Measurements from ENCODE around the gene PTGFRN. TPM values are rescaled to one million over a fixed set of nuclear protein-coding genes. Genes with fewer than 3 reads are reported as not detected.

PTGFRN gene
- total RNA-seq, 1 experiment from 2014 or later, result 57.4 TPM

GRCh38 chr1:117013309-117013858 is 103.7 kb downstream of the PTGFRN start:
- Histone ChIP-seq H3K27me3 (ENCODE audit: low read length) (no peaks in the 10 kb centered on the region), H3K9ac (ENCODE audit: low read length) (no peak overlapping the region), H3K4me2 (ENCODE audit: low read length) (peak overlapping the region; percentile 32; the same call in 1 of the 2 replicates), H3K9me3 (ENCODE audit: low read length) (no peaks in the 10 kb centered on the region), H3K4me1 (ENCODE audit: insufficient read depth, low read length) (peaks cover 18% of the 10 kb centered on the region), H3K9me2 (replicated peaks; ENCODE audit: low read length) (no peaks in the 10 kb centered on the region), H3F3A (ENCODE audit: low read length, unreplicated experiment) (no peaks in the 10 kb centered on the region), H3K27ac (ENCODE audit: low read length) (peak overlapping the region; percentile 50), H3K36me3 (ENCODE audit: low read depth, low read length) (no peaks in the 10 kb centered on the region), H4K20me1 (ENCODE audit: low read length) (no peaks in the 10 kb centered on the region), H3K4me3 (ENCODE audit: low read length) (no peak overlapping the region), H2AFZ (ENCODE audit: low read length) (no peak overlapping the region), H3K79me2 (ENCODE audit: low read length) (no peaks in the 10 kb centered on the region)
- BruUV-seq (replicated peaks), result no TSS peak
- ChIA-PET CTCF (interaction anchor here (0.6 kb wide), 1 partner anchor 375 kb away, joined by 3 read pairs; no protein-coding TSS in a partner anchor), POLR2A (ENCODE audit: unreplicated experiment) (no interaction called here)
- ATAC-seq (peak; percentile 79), DNase-seq (peak; percentile 84)
- intact Hi-C loops (cut with micrococcal nuclease), result no loop called here
- TF ChIP-seq EZH2phosphoT487 (IDR thresholded peaks at IDR 0.05; ENCODE audit: borderline replicate concordance, low read length), result no peak
- TF ChIP-seq CTCF (conservative IDR thresholded peaks at IDR 0.05; ENCODE audit: low read depth, low read length), result no peak

- POLR2A ChIA-PET (ENCODE audit: unreplicated experiment), result no interaction called here
Measured at GRCh38 chr1:117014209-117014608, 104.5 kb downstream of the PTGFRN start.

More at GRCh38 chr1:117014209-117014608, 104.5 kb downstream of the PTGFRN start:
- H3K9ac ChIP-seq (ENCODE audit: low read length), result no peak overlapping the region
- CTCF ChIA-PET, result no interaction called here
- no peak overlapping the region for H2AFZ ChIP-seq (ENCODE audit: low read length)
- H3F3A ChIP-seq (ENCODE audit: low read length, unreplicated experiment), result no peaks in the 10 kb centered on the region
- H3K27ac ChIP-seq (ENCODE audit: low read length), result no peak overlapping the region
- H4K20me1 ChIP-seq (ENCODE audit: low read length), result no peaks in the 10 kb centered on the region
- peak; percentile 61 for ATAC-seq
- H3K27me3 ChIP-seq (ENCODE audit: low read length), result no peaks in the 10 kb centered on the region
- intact Hi-C loops (cut with micrococcal nuclease), result no loop called here
- H3K36me3 ChIP-seq (ENCODE audit: low read depth, low read length), result no peaks in the 10 kb centered on the region
- H3K9me2 ChIP-seq (replicated peaks; ENCODE audit: low read length), result no peaks in the 10 kb centered on the region
- TF ChIP-seq EZH2 (IDR thresholded peaks at IDR 0.05; ENCODE audit: low read length, unreplicated experiment) (no peak), EZH2phosphoT487 (IDR thresholded peaks at IDR 0.05; ENCODE audit: borderline replicate concordance, low read length) (no peak), CTCF (conservative IDR thresholded peaks at IDR 0.05; ENCODE audit: low read depth, low read length) (no peak)
- DNase-seq, result peak; percentile 57
- no peak overlapping the region for H3K4me3 ChIP-seq (ENCODE audit: low read length)
- no TSS peak for BruUV-seq (replicated peaks)
- no peaks in the 10 kb centered on the region for H3K79me2 ChIP-seq (ENCODE audit: low read length)
- H3K9me3 ChIP-seq (ENCODE audit: low read length), result no peaks in the 10 kb centered on the region
- peaks cover 18% of the 10 kb centered on the region for H3K4me1 ChIP-seq (ENCODE audit: insufficient read depth, low read length)
- H3K4me2 ChIP-seq (ENCODE audit: low read length), result no peak overlapping the region
